Heart left ventricle (tissue), 16 donors: ENCODE measurements around the gene BTBD1. TPM values are rescaled to one million over a fixed set of nuclear protein-coding genes. Genes with fewer than 3 reads are reported as not detected.
A peak's percentile ranks its signal among the peaks of the same experiment; 100 is the strongest.
"Not testable (repeated sequence)": the region's sequence is repeated elsewhere in the genome, so short reads cannot be mapped to it uniquely, and the experiment has no call there.

ENCODE experiments used
- ATAC-seq, 4 donors: fragments of 200-7000 bp; cut with Tn5 transposase; one replicate each; pipeline ENCODE4 v1.9.1; 2020 to 2022; ENCODE audit warnings: moderate library complexity in 4 of 4, mild to moderate bottlenecking in 3 of 4, moderate number of reproducible peaks in 1 of 4
- DNase-seq, 5 donors: peaks; one replicate each; pipeline ENCODE4 v3.0.0-alpha.2; 2020
- H3K27ac ChIP-seq, 12 donors: fragments of 200-600 bp; sonication (generic) in 4 of 12; one replicate each; pipeline versions ENCODE4 v1.5.0 to v1.8.0; 2016 to 2022; ENCODE audit warnings: mild to moderate bottlenecking in 2 of 12
- H3K27me3 ChIP-seq, 9 donors: fragments of 200-600 bp; sonication (generic) in 2 of 9; one replicate each; pipeline versions ENCODE4 v1.5.1 to v1.8.0; 2016 to 2022; ENCODE audit warnings: mild to moderate bottlenecking in 3 of 9
- H3K36me3 ChIP-seq, 9 donors: fragments of 200-600 bp; sonication (generic) in 2 of 9; one replicate each; pipeline versions ENCODE4 v1.5.0 to v1.8.0; 2018 to 2022; ENCODE audit warnings: mild to moderate bottlenecking in 2 of 9
- H3K4me1 ChIP-seq, 12 donors: fragments of 200-600 bp; sonication (generic) in 4 of 12; one replicate each; pipeline versions ENCODE4 v1.5.0 to v1.8.0; 2016 to 2022; ENCODE audit warnings: mild to moderate bottlenecking in 3 of 12
- H3K4me3 ChIP-seq, 12 donors: fragments of 200-600 bp; sonication (generic) in 4 of 12; one replicate each; pipeline versions ENCODE4 v1.5.0 to v1.8.0; 2017 to 2022; ENCODE audit warnings: mild to moderate bottlenecking in 9 of 12, moderate library complexity in 4 of 12
- H3K9me3 ChIP-seq, 12 donors: fragments of 200-600 bp; sonication (generic) in 4 of 12; one replicate each; pipeline versions ENCODE4 v1.5.0 to v1.8.0; 2016 to 2022; ENCODE audit warnings: mild to moderate bottlenecking in 1 of 12
- CTCF ChIP-seq, 12 donors: fragments of 200-600 bp; sonication (generic) in 4 of 12; IDR thresholded peaks; one replicate each; pipeline versions ENCODE4 v1.5.0 to v1.8.0; 2018 to 2022; ENCODE audit warnings: antibody characterized with exemption in 12 of 12, mild to moderate bottlenecking in 5 of 12
- POLR2A ChIP-seq, 2 donors: fragments of 450-650 bp; IDR thresholded peaks; one replicate each; pipeline ENCODE4 v1.6.1; 2017; ENCODE audit warnings: antibody characterized with exemption in 2 of 2, mild to moderate bottlenecking in 2 of 2, moderate library complexity in 2 of 2
- WGBS, 4 donors: extraction: QIAGEN DNeasy Blood & Tissue Kit in 2 of 4; methylation state at CpG; one replicate each; pipeline versions ENCODE4 v1.1.5 to v1.1.7; 2013 to 2018; 5-methylcytosine and 5-hydroxymethylcytosine counted together
- intact Hi-C, 10 donors: fragments of 100-400 bp; cut with DNase I; formaldehyde crosslinking; loops; one replicate each; pipeline versions ENCODE4 v1.11.1 to v1.14.2; 2022
- polyA plus RNA-seq, 2 donors: library from polyadenylated mRNA; stranded (reverse); fragments of 200-250 nt; gene quantifications; one replicate each; pipeline ENCODE4 v1.2.3, GENCODE V29; 2013
- total RNA-seq, 9 donors: library from RNA; depleted of rRNA in 2 of 9; stranded (reverse); fragments of >200 nt in 2 of 9; fragmentation: NEBNext Ultra II Directional in 3 of 9; extraction: Animal tissue kit (Norgen Biotek cat#: 25700) in 3 of 9; gene quantifications; one replicate each; pipeline versions ENCODE4 v1.1.0 to v1.2.4, GENCODE V29; 2016 to 2023
- donor health status: ischemic (EF 13 %, LVEDD 7.1; RV severe dilation, severe dysfunction).
- donor health status: healthy with polysubstance abuse.
- donor health status: DM: no; HTN: yes; CAD: no.
- donor health status: DM: no; HTN: no; CAD: no.
- donor health status: ischemic (EF 25% LVEDD 6.9; RV normal size, moderate dysfunction).
- donor health status: ischemic (EF 25% LVEDD 5.7; RV mildly dilated, moderate dysfunction).
- donor health status: healthy.
- donor health status: DM: yes; HTN: yes; CAD: no.
- donor health status: ischemic (EF 35%, LVEDD 5.7; RV mildly dilated, moderate dysfunction).
- donor health status: nonischemic (EF 11% LVEDD 7.7; RV severe dilation, severe dysfunction).
- donor health status: DM: yes; HTN: yes; CAD: no.
- donor health status: PGD.
- donor health status: ischemic (EF 29% LVEDD 5.4; RV normal size, mild dysfunction).
- donor health status: nonischemic (EF 23%, LVEDD 6.1; RV moderate dilation, normal function).

The BTBD1 gene
- total and polyA plus RNA-seq, 11 donors, result 15.2 to 192 (median 136) TPM

GRCh38 chr15:83011271-83012075 is 55.6 kb downstream of the BTBD1 start, which contains the start of gene C15orf40:
Gene C15orf40, minus strand, starts transcription at chr15:83011639. Its CDS starts 32 bp downstream, at chr15:83011607.
- TF ChIP-seq CTCF (IDR thresholded peaks at IDR 0.05) (peak; percentile 41 to 87 (median 70)), POLR2A (IDR thresholded peaks at IDR 0.05) (peak in 1 of 2 donors; percentile 71)
- Histone ChIP-seq H3K4me3 (peak within 1 kb of the TSS; percentile 67 to 100 (median 89)), H3K9me3 (no peaks in the 10 kb centered on the region), H3K27ac (peak within 1 kb of the TSS; percentile 14 to 90 (median 82)), H3K4me1 (peaks cover 0 to 31% (median 21%) of the 10 kb centered on the region in 12 donors), H3K36me3 (peaks cover 0 to 53% (median 44%) of the 10 kb centered on the region in 9 donors), H3K27me3 (no peaks in the 10 kb centered on the region)
- DNase-seq (peak; percentile 91 to 95 (median 94)), ATAC-seq (peak; percentile 96 to 99 (median 98))
- intact Hi-C loops, result loop anchor here (1.0 to 10.0 kb wide), 9 partner anchors 53 to 477 kb away; partner anchors contain the start of genes HDGFL3 (in 10 of the 10), BTBD1 (in 8 of the 10) and TM6SF1 (in 1 of the 10)
- WGBS, 4 donors, result 1 to 12% (median 3%) methylated on average over 20 to 64 of the region's 64 CpGs

GRCh38 chr15:83010709-83011270 is 56.3 kb downstream of the BTBD1 start:
- intact Hi-C loops, result loop anchor here (1.0 to 10.0 kb wide), 9 partner anchors 54 to 476 kb away; partner anchors contain the start of genes HDGFL3 (in 10 of the 10), BTBD1 (in 8 of the 10) and TM6SF1 (in 1 of the 10)
- TF ChIP-seq CTCF (IDR thresholded peaks at IDR 0.05), result peak; percentile 58 to 84 (median 70)
- no peak for TF ChIP-seq POLR2A (IDR thresholded peaks at IDR 0.05)
- H3K4me3 ChIP-seq, result peak overlapping the region; percentile 67 to 100 (median 89)
- H3K27me3 ChIP-seq, result no peaks in the 10 kb centered on the region
- no peaks in the 10 kb centered on the region for H3K9me3 ChIP-seq
- H3K36me3 ChIP-seq, result peaks cover 0 to 50% (median 44%) of the 10 kb centered on the region in 9 donors
- peak; percentile 70 to 80 (median 73) for DNase-seq
- H3K4me1 ChIP-seq, result peaks cover 0 to 31% (median 21%) of the 10 kb centered on the region in 12 donors
- H3K27ac ChIP-seq, result peak overlapping the region; percentile 14 to 90 (median 82)
- WGBS, 4 donors, result 9% methylated on average over 12 to 15 of the region's 15 CpGs
- ATAC-seq, result peak; percentile 32 to 88 (median 78)

GRCh38 chr15:83000672-83001031 is 66.4 kb downstream of the BTBD1 start:
- Histone ChIP-seq H3K36me3 (peaks cover 0 to 23% (median 18%) of the 10 kb centered on the region in 9 donors), H3K4me1 (peaks cover 0 to 11% (median 4%) of the 10 kb centered on the region in 12 donors)
- H3K27ac ChIP-seq, H3K9me3 ChIP-seq, H3K27me3 ChIP-seq, ATAC-seq, H3K4me3 ChIP-seq, DNase-seq: not testable (repeated sequence)
- TF ChIP-seq CTCF (IDR thresholded peaks at IDR 0.05), result peak in 2 of 12 donors; percentile 1 to 9
- WGBS, 4 donors, result 87 to 95% (median 92%) methylated on average over 3 of the region's 3 CpGs
- intact Hi-C loops, result loop anchor here (1.0 to 10.0 kb wide), 7 partner anchors 148 to 466 kb away; no protein-coding TSS in a partner anchor
